Activated CD8-positive, alpha-beta memory T cell treated with anti-CD3 and anti-CD28 coated beads for 36 hours (primary cell): Measurements from ENCODE around the gene CHSY1. TPM values are rescaled to one million over a fixed set of nuclear protein-coding genes. Genes with fewer than 3 reads are reported as not detected.

ENCODE experiments used
- CTCF ChIA-PET: fragments of 350-600 bp; sonication (Branson Sonifier 250); formaldehyde crosslinking; loops from one replicate; lab custom pipeline; 2021; ENCODE audit warnings: antibody characterized with exemption; lab: Charles Lee
- POLR2A ChIA-PET: fragments of 350-600 bp; sonication (Branson Sonifier 250); formaldehyde crosslinking; loops from one replicate; lab custom pipeline; 2021; ENCODE audit warnings: antibody characterized with exemption; lab: Charles Lee
- total RNA-seq, 2 experiments: library from RNA; stranded (reverse); gene quantifications; one replicate each; pipeline ENCODE4 v1.2.3, GENCODE V29; 2021

CHSY1 gene
- total RNA-seq, 2 experiments from 2014 or later, result 52.0 to 52.2 TPM

DNA sequence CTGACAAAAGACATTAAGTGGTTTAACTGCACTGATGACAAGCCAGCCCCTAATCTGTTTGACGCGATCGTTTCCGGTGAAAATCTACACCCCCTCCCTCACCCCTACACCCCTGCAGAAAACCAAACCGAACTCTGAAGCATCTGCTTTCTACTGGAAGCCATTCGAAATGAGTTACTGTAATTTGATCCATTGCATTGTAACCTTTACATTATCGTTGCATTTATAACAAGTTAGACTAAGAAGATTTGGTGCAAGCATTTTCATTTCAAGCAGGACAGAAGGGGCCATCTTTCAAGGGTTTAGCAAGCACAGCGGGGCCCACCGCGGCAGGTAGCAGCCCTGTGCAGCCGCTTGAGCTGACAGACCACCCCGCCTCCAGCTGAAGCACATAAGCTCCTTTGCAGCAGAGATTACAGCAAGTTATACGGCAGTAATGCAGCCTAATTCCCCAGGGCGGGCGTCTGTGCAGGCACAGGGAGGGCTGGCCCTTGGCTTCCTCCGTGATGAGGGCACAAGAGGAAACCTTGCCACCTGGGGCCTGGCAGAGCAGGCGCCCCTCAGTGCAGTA lies 79.3 kb downstream of the CHSY1 start:
- ChIA-PET POLR2A (no interaction called here), CTCF (no interaction called here)

DNA sequence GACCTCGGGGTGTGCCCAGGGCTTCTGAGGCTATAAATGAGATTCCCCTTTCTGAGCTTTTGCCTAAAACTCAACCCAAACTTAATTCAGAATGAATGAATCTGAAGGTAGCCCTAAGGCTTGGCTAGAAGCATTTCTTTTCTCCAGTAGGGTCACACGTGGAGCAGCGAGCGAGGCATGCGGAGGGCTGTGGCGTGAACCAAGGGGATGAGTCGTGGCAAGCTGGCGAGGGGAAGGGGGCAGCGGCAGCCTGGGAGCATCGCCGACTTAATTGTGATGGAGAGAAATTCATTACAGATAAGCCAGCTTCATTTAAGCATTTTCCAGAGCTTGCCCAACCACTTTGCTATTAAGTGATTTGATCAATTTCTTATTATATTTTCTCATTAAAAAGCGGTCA lies 79.9 kb downstream of the CHSY1 start:
- ChIA-PET CTCF (no interaction called here), POLR2A (no interaction called here)

DNA sequence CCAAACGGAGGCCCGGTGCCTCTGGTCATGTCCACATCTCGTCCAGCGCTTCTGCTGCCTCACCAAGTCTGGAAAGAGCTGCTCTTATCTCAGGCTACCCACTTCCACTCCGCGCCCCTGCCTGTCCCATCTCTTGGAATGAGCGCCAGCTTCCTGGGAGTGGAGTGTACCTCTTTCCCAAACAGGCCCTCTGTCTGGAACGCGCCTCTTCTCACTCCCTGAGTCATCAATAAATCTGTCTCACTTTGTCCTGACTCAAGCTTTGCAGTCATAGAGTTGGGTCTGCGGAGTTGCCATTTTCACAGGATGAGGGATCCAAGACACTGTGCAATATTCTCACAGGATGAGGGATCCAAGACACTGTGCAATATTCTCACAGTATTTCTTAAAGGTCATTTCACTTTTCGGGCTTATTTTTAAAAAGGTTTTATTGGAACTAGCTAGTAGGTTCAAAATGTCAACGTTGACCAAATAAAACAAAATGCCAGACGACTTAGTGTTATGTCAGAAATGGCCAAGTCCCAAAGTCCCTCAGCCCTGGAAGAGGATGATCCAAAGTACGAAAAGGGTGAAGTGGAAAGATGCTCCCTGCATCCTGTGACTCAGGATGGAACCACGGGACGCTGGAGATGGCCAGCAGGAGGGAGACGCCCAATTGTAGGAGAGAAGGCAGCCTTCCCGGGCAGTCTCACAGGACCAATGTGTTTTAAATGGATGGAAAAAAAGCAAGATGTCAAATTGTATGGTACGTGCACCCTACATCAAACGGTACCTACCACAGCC lies 81.1 kb downstream of the CHSY1 start:
- POLR2A ChIA-PET, result no interaction called here
- CTCF ChIA-PET, result no interaction called here

DNA sequence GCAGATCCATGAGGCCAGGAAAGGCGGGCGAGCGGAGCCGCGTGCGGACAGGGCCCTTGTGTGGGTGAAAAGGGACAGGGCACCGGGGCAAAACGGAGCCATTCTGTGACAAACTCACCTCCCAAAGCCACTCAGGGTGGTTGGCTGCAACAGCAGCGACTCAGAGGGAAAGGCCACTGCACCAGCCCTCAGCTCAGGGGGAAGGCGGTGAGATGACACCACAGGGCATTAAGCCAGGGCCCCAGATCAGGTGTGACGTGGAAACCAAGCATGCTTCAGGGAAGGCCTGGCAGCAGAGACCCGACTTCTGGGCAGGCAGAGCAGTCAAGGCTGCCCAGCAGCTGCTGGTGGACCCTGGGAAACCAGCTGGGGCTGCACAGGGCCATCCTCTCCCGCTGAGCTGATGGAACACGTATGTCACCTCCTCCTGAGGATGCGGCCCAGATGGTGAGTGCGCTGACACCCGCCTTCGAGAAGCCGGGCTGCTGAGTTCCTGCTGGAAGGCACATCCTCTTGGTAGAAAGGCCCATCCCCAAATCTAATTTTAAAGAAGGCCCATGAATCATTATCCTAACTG lies 82.3 kb downstream of the CHSY1 start:
- POLR2A ChIA-PET, result no interaction called here
- CTCF ChIA-PET, result interaction anchor here (1.0 kb wide), 1 partner anchor 77 kb away, joined by 3 read pairs; no protein-coding TSS in a partner anchor

DNA sequence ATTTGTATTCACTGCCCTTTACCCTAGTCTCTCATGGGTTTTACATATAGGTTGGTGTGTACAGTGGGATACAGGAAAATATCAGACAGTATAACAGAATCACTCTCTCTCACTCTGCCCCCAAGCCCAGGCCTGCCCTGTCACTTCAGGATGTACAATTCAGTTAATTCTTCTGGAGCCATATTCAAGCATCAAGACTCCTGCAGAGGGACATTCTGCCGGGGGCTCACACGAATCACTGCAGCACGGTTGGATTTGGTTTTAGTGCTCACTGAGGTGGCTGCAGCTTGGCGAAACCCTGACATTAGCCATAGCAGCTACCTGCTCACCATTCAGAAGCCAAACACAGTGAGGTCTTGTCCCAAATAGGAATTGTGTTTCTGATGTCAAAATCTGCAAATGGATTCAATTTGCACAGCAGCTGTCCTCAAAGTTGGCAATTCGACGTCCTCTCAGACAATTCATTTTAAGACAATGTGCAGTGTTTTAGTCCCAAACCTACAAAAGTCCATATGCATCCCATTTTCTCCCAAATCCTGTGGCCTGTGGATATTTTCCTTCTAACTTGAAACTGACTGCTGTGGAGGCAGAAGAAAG lies 82.9 kb downstream of the CHSY1 start:
- POLR2A ChIA-PET, result no interaction called here
- CTCF ChIA-PET, result interaction anchor here (1.0 to 2.0 kb wide), 2 partner anchors 77 to 81 kb away, joined by 3 to 4 read pairs; no protein-coding TSS in a partner anchor

- ChIA-PET CTCF (interaction anchor here (1.0 to 2.0 kb wide), 2 partner anchors 76 to 80 kb away, joined by 3 to 4 read pairs; no protein-coding TSS in a partner anchor), POLR2A (interaction anchor here (1.2 kb wide), 1 partner anchor 83 kb away, joined by 3 read pairs; no protein-coding TSS in a partner anchor)
These were observed 83.4 kb downstream of the CHSY1 start for GRCh38 chr15:101168463-101168824.

GRCh38 chr15:101167753-101168462 lies 83.9 kb downstream of the CHSY1 start:
- CTCF ChIA-PET, result interaction anchor here (0.5 to 2.0 kb wide), 4 partner anchors 16 to 90 kb away, joined by 3 to 4 read pairs (median 3); no protein-coding TSS in a partner anchor
- POLR2A ChIA-PET, result interaction anchor here (0.6 to 1.2 kb wide), 2 partner anchors 68 to 83 kb away, joined by 3 to 4 read pairs; no protein-coding TSS in a partner anchor

DNA sequence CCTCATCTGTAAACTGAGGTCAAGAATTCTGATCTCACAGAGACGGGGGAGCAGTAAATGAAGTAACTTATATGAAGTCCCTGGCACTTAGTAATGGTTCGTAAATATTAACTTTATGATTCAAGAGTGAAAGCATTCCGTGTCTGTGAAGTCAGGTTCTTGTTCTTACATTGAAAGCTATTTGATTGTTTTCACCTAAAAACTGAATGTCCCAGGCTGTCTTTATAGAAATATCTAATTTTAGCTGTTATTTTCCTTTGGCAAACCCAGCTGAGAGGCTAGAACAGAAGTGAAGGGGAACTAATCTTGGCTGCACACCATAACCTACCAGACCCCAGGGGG lies 84.5 kb downstream of the CHSY1 start:
- ChIA-PET POLR2A (interaction anchor here (1.2 kb wide), 1 partner anchor 84 kb away, joined by 3 read pairs; no protein-coding TSS in a partner anchor), CTCF (interaction anchor here (0.9 to 2.0 kb wide), 3 partner anchors 16 to 79 kb away, joined by 3 to 4 read pairs (median 3); no protein-coding TSS in a partner anchor)

GRCh38 chr15:101165905-101166471 lies 85.9 kb downstream of the CHSY1 start:
- CTCF ChIA-PET, result no interaction called here
- POLR2A ChIA-PET, result no interaction called here

GRCh38 chr15:101162701-101163483 lies 89.0 kb downstream of the CHSY1 start:
- CTCF ChIA-PET, result no interaction called here
- POLR2A ChIA-PET, result no interaction called here

- ChIA-PET CTCF (interaction anchor here (1.0 to 1.1 kb wide), 2 partner anchors 34 to 72 kb away, joined by 3 to 5 read pairs; no protein-coding TSS in a partner anchor), POLR2A (interaction anchor here (0.9 kb wide), 1 partner anchor 90 kb away, joined by 4 read pairs; the partner anchor contains the start of gene CHSY1)
These were observed 90.2 kb downstream of the CHSY1 start for GRCh38 chr15:101161656-101162055.

DNA sequence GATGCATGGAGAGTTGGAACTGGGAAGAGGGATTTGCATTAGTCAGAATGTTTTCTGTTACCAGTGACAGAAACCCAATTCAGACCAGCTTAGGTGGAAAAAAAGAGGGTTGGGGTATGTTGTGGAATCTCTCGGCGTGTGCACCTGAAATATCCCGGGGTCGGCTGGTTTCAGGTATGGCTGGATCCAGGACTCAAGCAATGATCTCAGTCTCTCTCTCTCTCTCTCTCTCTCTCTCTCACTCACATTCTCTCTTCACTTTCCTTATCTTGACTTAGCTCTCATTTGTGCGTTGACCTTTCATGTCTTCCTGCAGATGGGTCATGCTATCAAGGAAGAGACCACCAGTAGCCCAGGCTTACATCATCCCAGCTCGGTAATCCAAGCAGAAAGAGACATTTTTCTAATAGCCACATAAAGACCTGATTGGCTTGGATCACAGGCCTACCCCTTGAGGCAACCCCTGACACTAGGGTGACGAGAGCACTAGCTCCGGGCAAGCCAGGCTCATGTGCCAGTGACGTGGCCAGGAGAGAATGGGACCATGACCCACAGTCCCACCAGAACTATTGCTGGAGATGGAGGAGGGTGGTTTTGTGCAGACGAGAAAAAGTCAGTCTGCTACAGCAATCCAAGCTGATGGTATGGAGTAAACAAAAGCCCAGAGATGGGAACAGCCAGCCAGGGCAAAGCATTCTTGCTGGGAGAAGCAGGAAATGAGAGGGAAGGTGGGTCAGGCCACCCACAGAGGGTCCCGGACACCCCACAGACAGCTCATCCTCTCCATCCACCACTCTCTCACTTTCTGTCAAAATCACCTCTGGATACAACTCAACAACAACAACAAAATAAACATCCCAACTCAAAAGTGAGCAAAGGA lies 91.7 kb downstream of the CHSY1 start:
- ChIA-PET CTCF (interaction anchor here (0.8 to 1.1 kb wide), 2 partner anchors 45 to 152 kb away, joined by 3 read pairs; no protein-coding TSS in a partner anchor), POLR2A (interaction anchor here (0.6 to 0.8 kb wide), 3 partner anchors 47 to 95 kb away, joined by 3 to 4 read pairs (median 3); partner anchors contain the start of gene CHSY1)

DNA sequence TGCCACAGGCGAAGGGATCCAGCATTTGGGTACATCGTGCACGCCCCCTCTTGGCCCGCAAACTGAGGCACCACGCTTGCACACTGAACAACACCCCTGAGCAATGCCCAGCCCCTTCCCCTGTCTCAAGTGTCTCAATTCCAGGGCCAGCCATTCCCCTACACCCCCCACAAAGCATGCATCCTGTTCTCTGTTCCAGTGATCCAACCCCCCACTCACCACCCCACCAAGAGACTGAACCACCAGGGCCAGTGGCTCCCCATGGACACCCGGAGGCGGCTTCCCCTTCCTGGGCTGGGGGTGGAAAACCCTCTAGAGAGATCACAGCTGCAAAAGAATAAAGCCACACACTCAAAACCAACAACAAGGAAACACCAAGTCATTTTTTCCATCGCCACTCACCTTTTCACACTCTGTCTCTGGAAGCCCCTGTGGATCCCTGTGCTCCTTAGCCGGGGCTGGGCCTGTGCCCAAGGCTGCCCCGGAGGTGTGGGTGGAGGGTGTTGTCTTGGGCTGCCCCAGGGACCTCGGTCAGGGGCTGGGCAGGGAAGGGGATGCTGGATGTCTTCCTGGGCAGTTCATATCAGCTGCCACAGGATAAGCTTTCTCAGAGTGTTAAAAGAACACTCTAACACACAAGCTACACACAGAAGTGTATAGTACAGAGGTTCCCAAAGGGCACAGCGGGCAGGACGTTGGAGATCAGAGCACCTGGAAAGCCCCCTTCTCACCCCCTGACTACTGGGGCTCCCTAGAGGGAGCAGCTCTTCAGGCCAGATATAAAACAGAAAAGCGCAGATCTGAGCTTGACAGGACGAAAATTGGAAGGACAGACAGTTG lies 92.5 kb downstream of the CHSY1 start:
- ChIA-PET POLR2A (interaction anchor here (0.6 to 0.8 kb wide), 2 partner anchors 46 to 93 kb away, joined by 3 read pairs; partner anchors contain the start of gene CHSY1), CTCF (interaction anchor here (1.1 kb wide), 1 partner anchor 45 kb away, joined by 3 read pairs; no protein-coding TSS in a partner anchor)

- ChIA-PET POLR2A (no interaction called here), CTCF (no interaction called here)
These were observed 93.4 kb downstream of the CHSY1 start for GRCh38 chr15:101158166-101159095.

- ChIA-PET CTCF (no interaction called here), POLR2A (no interaction called here)
These were observed 94.1 kb downstream of the CHSY1 start for GRCh38 chr15:101157721-101158120.
